Caco-2 (cell line): ENCODE measurements around the gene SLITRK3. TPM values are rescaled to one million over a fixed set of nuclear protein-coding genes. Genes with fewer than 3 reads are reported as not detected.

Source experiments
- BruUV-seq: library from RNA; stranded (reverse); fragments of 400-500 nt; replicated peaks from 2 replicates; lab custom pipeline; 2021; lab: Mats Ljungman, UMichigan
- CTCF ChIA-PET: fragments of 300-600 bp; sonication (Branson Sonifier 250); formaldehyde crosslinking; loops from one replicate; lab custom pipeline; 2022; ENCODE audit warnings: antibody characterized with exemption; lab: Charles Lee
- POLR2A ChIA-PET: fragments of 300-600 bp; sonication (Branson Sonifier 250); formaldehyde crosslinking; loops from one replicate; lab custom pipeline; 2022; ENCODE audit warnings: antibody characterized with exemption; lab: Charles Lee
- DNase-seq, 2 experiments: peaks; one replicate each; pipeline versions ENCODE4 v3.0.0 to v3.0.0-alpha.2; 2020 to 2022
- H3K27me3 ChIP-seq: replicated peaks from 2 replicates; pipeline ENCODE4 v1.6.0; 2011; ENCODE audit warnings: low read length; ENCODE audit not compliant: control insufficient read depth, insufficient read depth
- H3K36me3 ChIP-seq: 2 replicates; pipeline ENCODE4 v1.5.1; 2011; ENCODE audit warnings: low read length; ENCODE audit not compliant: control insufficient read depth, insufficient read depth
- H3K4me1 ChIP-seq: fragments of 250-450 bp; sonication (Bioruptor Pico); 2 replicates; pipeline ENCODE4 v1.5.1; 2020; ENCODE audit warnings: mild to moderate bottlenecking
- H3K4me3 ChIP-seq: 2 replicates; pipeline ENCODE4 v1.5.1; 2011; ENCODE audit warnings: low read depth, mild to moderate bottlenecking, control low read depth, low read length
- H3K9me3 ChIP-seq: fragments of 250-450 bp; sonication (Bioruptor Pico); 2 replicates; pipeline ENCODE4 v1.5.1; 2020; ENCODE audit warnings: mild to moderate bottlenecking, moderate library complexity
- H3K27ac Mint-ChIP-seq: one replicate; pipeline ENCODE4 v1.8.0; 2022; ENCODE audit warnings: mixed read lengths; ENCODE audit not compliant: unreplicated experiment
- H3K27me3 Mint-ChIP-seq: one replicate; pipeline ENCODE4 v1.8.0; 2022; ENCODE audit warnings: mixed read lengths; ENCODE audit not compliant: insufficient read depth, unreplicated experiment
- H3K36me3 Mint-ChIP-seq: one replicate; pipeline ENCODE4 v1.8.0; 2022; ENCODE audit warnings: mild to moderate bottlenecking, mixed read lengths; ENCODE audit not compliant: insufficient read depth, unreplicated experiment
- H3K4me1 Mint-ChIP-seq: one replicate; pipeline ENCODE4 v1.8.0; 2022; ENCODE audit warnings: low read depth, mixed read lengths; ENCODE audit not compliant: unreplicated experiment
- H3K4me3 Mint-ChIP-seq: one replicate; pipeline ENCODE4 v1.8.0; 2022; ENCODE audit warnings: mild to moderate bottlenecking, moderate library complexity, mixed read lengths; ENCODE audit not compliant: unreplicated experiment
- H3K9me3 Mint-ChIP-seq: one replicate; pipeline ENCODE4 v1.8.0; 2022; ENCODE audit warnings: mixed read lengths; ENCODE audit not compliant: unreplicated experiment
- intact Hi-C: fragments of 100-400 bp; cut with micrococcal nuclease; formaldehyde crosslinking; loops from one replicate; pipeline ENCODE4 v1.10.0; 2022; ENCODE audit not compliant: unreplicated experiment
- total RNA-seq: library from RNA; stranded (reverse); gene quantifications from 2 replicates; pipeline ENCODE4 v1.2.3, GENCODE V29; 2022
- TF ChIP-seq, protein P1 (sequence below), 2 experiments: fragments of 200-600 bp in 1 of 2; IDR thresholded peaks; 1 replicate in 1 of 2; 2 replicates in 1 of 2; pipeline versions ENCODE4 v1.5.1 to v1.8.0; 2011 to 2022; ENCODE audit warnings: antibody characterized with exemption in 1 of 2, control low read depth in 1 of 2, inconsistent platforms in 1 of 2, low read depth in 1 of 2, low read length in 1 of 2, mild to moderate bottlenecking in 1 of 2, moderate library complexity in 1 of 2; ENCODE audit not compliant: insufficient read depth in 1 of 2, severe bottlenecking in 1 of 2, unreplicated experiment in 1 of 2

Gene SLITRK3
- total RNA-seq, 1 experiment from 2014 or later: not detected

DNA sequence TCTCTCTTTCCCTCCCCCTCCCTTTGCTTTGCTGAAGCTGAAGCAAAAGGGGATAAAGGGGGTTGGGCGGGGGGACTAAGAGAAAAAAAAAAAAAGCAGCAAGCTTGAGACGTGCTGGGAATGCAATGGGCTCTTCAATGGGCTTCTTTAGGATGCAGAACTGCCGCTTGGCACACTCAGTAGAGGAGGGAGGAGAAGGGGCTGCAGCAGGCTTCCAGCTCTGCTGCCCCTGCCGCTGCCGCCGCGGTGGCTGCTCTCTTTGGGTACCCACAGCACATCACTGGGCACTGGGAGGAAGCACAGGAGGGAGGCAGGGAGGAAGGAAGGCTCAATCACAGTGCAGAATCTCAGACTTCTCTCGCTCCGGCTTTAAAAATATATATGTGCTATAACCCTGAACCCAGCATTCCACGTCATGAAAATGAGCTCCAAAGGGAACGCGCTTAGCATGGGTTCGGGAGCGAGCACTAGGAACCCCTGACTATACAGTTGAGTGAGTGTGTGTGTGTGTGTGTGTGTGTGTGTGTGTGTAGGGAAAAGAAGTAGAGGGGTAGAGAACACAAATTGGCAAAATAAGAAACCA is 3.5 kb downstream of the SLITRK3 start:
- Mint-ChIP-seq H3K4me3 (no peak overlapping the region), H3K36me3 (no peaks in the 10 kb centered on the region), H3K27me3 (peaks cover 22% of the 10 kb centered on the region), H3K27ac (no peak overlapping the region), H3K4me1 (no peaks in the 10 kb centered on the region), H3K9me3 (no peaks in the 10 kb centered on the region)
- TF ChIP-seq, protein P1, sequence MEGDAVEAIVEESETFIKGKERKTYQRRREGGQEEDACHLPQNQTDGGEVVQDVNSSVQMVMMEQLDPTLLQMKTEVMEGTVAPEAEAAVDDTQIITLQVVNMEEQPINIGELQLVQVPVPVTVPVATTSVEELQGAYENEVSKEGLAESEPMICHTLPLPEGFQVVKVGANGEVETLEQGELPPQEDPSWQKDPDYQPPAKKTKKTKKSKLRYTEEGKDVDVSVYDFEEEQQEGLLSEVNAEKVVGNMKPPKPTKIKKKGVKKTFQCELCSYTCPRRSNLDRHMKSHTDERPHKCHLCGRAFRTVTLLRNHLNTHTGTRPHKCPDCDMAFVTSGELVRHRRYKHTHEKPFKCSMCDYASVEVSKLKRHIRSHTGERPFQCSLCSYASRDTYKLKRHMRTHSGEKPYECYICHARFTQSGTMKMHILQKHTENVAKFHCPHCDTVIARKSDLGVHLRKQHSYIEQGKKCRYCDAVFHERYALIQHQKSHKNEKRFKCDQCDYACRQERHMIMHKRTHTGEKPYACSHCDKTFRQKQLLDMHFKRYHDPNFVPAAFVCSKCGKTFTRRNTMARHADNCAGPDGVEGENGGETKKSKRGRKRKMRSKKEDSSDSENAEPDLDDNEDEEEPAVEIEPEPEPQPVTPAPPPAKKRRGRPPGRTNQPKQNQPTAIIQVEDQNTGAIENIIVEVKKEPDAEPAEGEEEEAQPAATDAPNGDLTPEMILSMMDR (IDR thresholded peaks at IDR 0.05; ENCODE audit: insufficient read depth in 1 of 2, low read depth in 1 of 2, low read length in 1 of 2, severe bottlenecking in 1 of 2, unreplicated experiment in 1 of 2): no peak
- CTCF ChIA-PET: interaction anchor here (1.3 kb wide), 1 partner anchor 14 kb away, joined by 4 read pairs; no protein-coding TSS in a partner anchor
- Histone ChIP-seq H3K36me3 (no peaks in the 10 kb centered on the region), H3K4me1 (no peaks in the 10 kb centered on the region), H3K9me3 (no peaks in the 10 kb centered on the region), H3K4me3 (no peak overlapping the region), H3K27me3 (no peaks in the 10 kb centered on the region)
- intact Hi-C loops: no loop called here
- POLR2A ChIA-PET: no interaction called here
- no peak for DNase-seq
- BruUV-seq: no TSS peak

DNA sequence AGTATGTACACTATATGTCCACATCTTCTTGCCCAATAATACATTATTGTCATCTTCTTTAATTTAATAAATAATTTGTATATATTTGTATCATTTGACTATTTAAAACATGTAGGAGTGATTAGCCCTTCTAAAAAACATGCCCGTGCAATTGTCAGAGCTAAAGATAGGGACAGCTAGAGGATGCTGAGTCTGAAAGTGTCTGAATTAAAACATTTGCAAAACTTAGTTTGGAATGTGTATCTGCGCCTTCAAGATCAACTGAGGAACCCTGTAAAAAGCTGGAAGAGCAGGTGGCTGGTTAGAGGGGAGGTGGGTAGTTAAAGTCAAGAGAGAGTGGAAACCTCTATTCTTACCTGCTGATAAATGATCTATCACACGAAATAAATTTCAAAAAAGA is 4.7 kb downstream of the SLITRK3 start:
- BruUV-seq: no TSS peak

DNA sequence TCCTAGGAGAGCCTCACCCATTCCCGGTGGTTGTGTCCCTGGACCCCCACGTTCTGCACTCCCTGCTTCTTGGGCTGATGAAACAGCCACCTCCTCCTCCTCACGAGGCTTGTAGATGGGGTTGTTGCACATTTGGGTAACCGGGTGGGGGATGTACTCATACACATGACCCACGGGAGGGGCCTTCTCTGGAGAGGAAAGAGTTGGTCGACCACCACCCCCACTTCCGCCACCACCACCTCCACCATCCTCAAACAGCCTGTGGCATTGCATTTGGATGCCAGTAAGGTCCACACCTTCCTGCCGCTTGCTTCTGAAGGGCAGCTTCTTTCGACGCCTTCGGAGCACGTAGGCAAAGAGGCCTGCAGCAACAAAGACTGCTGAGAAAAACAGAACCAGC is 7.7 kb downstream of the SLITRK3 start:
- DNase-seq: no peak
- H3K27me3 Mint-ChIP-seq: peaks cover 6% of the 10 kb centered on the region
- Histone ChIP-seq H3K9me3 (no peaks in the 10 kb centered on the region), H3K27me3 (no peaks in the 10 kb centered on the region), H3K4me1 (no peaks in the 10 kb centered on the region), H3K36me3 (no peaks in the 10 kb centered on the region), H3K4me3 (no peak overlapping the region)
- TF ChIP-seq, protein P1 (IDR thresholded peaks at IDR 0.05; ENCODE audit: insufficient read depth in 1 of 2, low read depth in 1 of 2, low read length in 1 of 2, severe bottlenecking in 1 of 2, unreplicated experiment in 1 of 2): no peak
- ChIA-PET POLR2A (no interaction called here), CTCF (no interaction called here)
- no peak overlapping the region for H3K27ac Mint-ChIP-seq
- no peak overlapping the region for H3K4me3 Mint-ChIP-seq
- H3K36me3 Mint-ChIP-seq: no peaks in the 10 kb centered on the region
- H3K4me1 Mint-ChIP-seq: no peaks in the 10 kb centered on the region
- H3K9me3 Mint-ChIP-seq: no peaks in the 10 kb centered on the region
- BruUV-seq: no TSS peak
- intact Hi-C loops: loop anchor here (5.0 kb wide), 1 partner anchor 56 kb away; no protein-coding TSS in a partner anchor

More for the DNA sequence above, 4.7 kb downstream of the SLITRK3 start:
- H3K4me1 ChIP-seq: no peaks in the 10 kb centered on the region
- ChIA-PET POLR2A (no interaction called here), CTCF (no interaction called here)
- no peak for DNase-seq
- H3K36me3 ChIP-seq: no peaks in the 10 kb centered on the region
- H3K36me3 Mint-ChIP-seq: no peaks in the 10 kb centered on the region
- H3K9me3 Mint-ChIP-seq: no peaks in the 10 kb centered on the region
- H3K27me3 Mint-ChIP-seq: peaks cover 18% of the 10 kb centered on the region
- no peak overlapping the region for H3K27ac Mint-ChIP-seq
- no peaks in the 10 kb centered on the region for H3K9me3 ChIP-seq
- H3K4me3 Mint-ChIP-seq: no peak overlapping the region
- TF ChIP-seq, protein P1 (IDR thresholded peaks at IDR 0.05; ENCODE audit: insufficient read depth in 1 of 2, low read depth in 1 of 2, low read length in 1 of 2, severe bottlenecking in 1 of 2, unreplicated experiment in 1 of 2): no peak
- no peaks in the 10 kb centered on the region for H3K27me3 ChIP-seq
- intact Hi-C loops: no loop called here
- no peaks in the 10 kb centered on the region for H3K4me1 Mint-ChIP-seq
- no peak overlapping the region for H3K4me3 ChIP-seq
